ENCODE results near the gene EIF3I. TPM values are rescaled to one million over a fixed set of nuclear protein-coding genes. Genes with fewer than 3 reads are reported as not detected.

Gene EIF3I
- polyA plus RNA-seq, 1 of the 3 experiments (the other 2 are of a cell fraction): 479 TPM

DNA sequence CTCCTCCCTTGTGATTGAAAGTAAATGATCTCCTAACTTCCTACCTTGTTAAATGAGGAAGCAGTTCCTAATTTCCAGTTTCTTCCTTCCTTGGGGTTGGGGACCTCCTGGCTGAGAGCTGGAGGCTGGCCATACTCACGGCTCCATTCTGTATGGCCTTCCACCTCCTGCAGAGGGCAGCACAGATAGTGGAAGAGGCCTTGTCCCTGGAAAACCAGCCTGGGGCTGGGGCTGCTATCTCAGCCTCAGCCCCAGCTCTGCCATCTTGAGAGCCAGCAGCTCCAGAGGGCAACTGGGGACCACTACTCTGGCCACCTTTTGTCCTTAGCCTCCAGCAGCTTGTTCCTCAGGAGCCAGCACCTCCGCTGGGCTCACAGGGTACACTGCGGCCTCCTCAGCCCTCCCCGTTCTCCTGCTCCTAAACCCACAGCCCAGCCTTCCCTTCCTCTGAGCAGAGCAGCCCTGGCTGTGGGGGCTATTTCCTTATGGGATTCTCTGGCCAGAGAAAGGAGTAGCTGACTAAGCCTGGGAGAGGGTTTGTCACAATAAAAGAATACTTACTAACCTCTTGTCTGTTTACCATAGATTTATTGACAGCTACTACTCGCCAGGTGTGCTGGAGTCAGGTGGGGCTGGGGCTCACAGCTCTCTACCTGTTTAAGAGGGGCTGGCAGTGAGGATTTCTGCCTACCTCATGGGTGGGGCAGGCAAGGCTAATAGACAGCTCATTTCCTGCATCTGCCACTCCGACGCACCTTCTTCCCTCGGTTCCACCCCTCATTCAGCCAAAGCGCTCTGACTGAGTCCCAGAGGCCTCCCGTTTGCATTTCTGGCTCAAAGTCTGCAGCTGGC is 6.4 kb upstream of the EIF3I start:
- H3K4me1 ChIP-seq (ENCODE audit: control insufficient read depth in 1 of 2, insufficient read depth in 2 of 2, low read depth in 1 of 2, low read length in 1 of 2): peaks cover 0 to 5% of the 10 kb centered on the region in 2 experiments; a peak in 1 of 4 replicates
- H3K9me2 ChIP-seq: no peaks in the 10 kb centered on the region
- H4K20me1 ChIP-seq (ENCODE audit: insufficient read depth): no peaks in the 10 kb centered on the region
- H3F3A ChIP-seq (replicated peaks; ENCODE audit: insufficient read depth): peaks cover 3% of the 10 kb centered on the region
- CTCF ChIA-PET: interaction anchor here (0.7 to 3.6 kb wide), 33 partner anchors 11 to 502 kb away, joined by 3 to 45 read pairs (median 4); partner anchors contain the start of genes BSDC1, CCDC28B, FAM167B and IQCC
- H3K36me3 ChIP-seq (replicated peaks in 1 of 2; ENCODE audit: control insufficient read depth in 1 of 2, insufficient read depth in 2 of 2, low read length in 1 of 2): peaks cover 5 to 27% of the 10 kb centered on the region in 2 experiments
- no peak overlapping the region for H3K9ac ChIP-seq
- peak; percentile 79 for DNase-seq
- POLR2A ChIA-PET: interaction anchor here (0.7 to 2.2 kb wide), 5 partner anchors 10 to 120 kb away, joined by 3 to 11 read pairs (median 10); partner anchors contain the start of genes IQCC and MARCKSL1
- 0 out of 4 replicates have a peak overlapping the region, but pooled peaks of 1 of the 2 experiments have one; percentile 12 for H3K27ac ChIP-seq (ENCODE audit: low read depth in 2 of 2, low read length in 1 of 2)
- no peaks in the 10 kb centered on the region for H3K9me3 ChIP-seq
- peaks cover 20% of the 10 kb centered on the region for H3K79me2 ChIP-seq (ENCODE audit: insufficient read depth)
- no peak overlapping the region for H2AFZ ChIP-seq (ENCODE audit: low read depth)
- 86% methylated on average over 7 of the region's 10 CpGs for WGBS (ENCODE audit: low lambda C conversion rate)
- H3K27me3 ChIP-seq (ENCODE audit: insufficient read depth): no peaks in the 10 kb centered on the region
- TF ChIP-seq RXRA (IDR thresholded peaks at IDR 0.05; ENCODE audit: borderline replicate concordance, low read depth) (no peak), SMC3 (IDR thresholded peaks at IDR 0.05; ENCODE audit: low read depth, low read length) (peak; percentile 61), EZH2phosphoT487 (IDR thresholded peaks at IDR 0.05; ENCODE audit: borderline replicate concordance, low read depth) (no peak), IRF3 (IDR thresholded peaks at IDR 0.05; ENCODE audit: low read depth, low read length) (no peak), RAD21 (IDR thresholded peaks at IDR 0.05; ENCODE audit: low read length) (peak; percentile 75), EP300 (IDR thresholded peaks at IDR 0.05; ENCODE audit: borderline replicate concordance in 1 of 2, low read depth in 1 of 2, low read length in 1 of 2) (no peak), JUND (IDR thresholded peaks at IDR 0.05) (no peak), YY1 (IDR thresholded peaks at IDR 0.05; ENCODE audit: low read depth) (no peak), FOSL2 (IDR thresholded peaks at IDR 0.05; ENCODE audit: borderline replicate concordance, low read depth) (no peak), NFIC (IDR thresholded peaks at IDR 0.05; ENCODE audit: borderline replicate concordance) (no peak)
- TF ChIP-seq, protein P1, sequence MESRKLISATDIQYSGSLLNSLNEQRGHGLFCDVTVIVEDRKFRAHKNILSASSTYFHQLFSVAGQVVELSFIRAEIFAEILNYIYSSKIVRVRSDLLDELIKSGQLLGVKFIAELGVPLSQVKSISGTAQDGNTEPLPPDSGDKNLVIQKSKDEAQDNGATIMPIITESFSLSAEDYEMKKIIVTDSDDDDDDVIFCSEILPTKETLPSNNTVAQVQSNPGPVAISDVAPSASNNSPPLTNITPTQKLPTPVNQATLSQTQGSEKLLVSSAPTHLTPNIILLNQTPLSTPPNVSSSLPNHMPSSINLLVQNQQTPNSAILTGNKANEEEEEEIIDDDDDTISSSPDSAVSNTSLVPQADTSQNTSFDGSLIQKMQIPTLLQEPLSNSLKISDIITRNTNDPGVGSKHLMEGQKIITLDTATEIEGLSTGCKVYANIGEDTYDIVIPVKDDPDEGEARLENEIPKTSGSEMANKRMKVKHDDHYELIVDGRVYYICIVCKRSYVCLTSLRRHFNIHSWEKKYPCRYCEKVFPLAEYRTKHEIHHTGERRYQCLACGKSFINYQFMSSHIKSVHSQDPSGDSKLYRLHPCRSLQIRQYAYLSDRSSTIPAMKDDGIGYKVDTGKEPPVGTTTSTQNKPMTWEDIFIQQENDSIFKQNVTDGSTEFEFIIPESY (IDR thresholded peaks at IDR 0.05; ENCODE audit: borderline replicate concordance, low read depth): no peak
- TF ChIP-seq, protein P2, sequence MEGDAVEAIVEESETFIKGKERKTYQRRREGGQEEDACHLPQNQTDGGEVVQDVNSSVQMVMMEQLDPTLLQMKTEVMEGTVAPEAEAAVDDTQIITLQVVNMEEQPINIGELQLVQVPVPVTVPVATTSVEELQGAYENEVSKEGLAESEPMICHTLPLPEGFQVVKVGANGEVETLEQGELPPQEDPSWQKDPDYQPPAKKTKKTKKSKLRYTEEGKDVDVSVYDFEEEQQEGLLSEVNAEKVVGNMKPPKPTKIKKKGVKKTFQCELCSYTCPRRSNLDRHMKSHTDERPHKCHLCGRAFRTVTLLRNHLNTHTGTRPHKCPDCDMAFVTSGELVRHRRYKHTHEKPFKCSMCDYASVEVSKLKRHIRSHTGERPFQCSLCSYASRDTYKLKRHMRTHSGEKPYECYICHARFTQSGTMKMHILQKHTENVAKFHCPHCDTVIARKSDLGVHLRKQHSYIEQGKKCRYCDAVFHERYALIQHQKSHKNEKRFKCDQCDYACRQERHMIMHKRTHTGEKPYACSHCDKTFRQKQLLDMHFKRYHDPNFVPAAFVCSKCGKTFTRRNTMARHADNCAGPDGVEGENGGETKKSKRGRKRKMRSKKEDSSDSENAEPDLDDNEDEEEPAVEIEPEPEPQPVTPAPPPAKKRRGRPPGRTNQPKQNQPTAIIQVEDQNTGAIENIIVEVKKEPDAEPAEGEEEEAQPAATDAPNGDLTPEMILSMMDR (IDR thresholded peaks at IDR 0.05): peak; percentile 84
- no peak overlapping the region for H3K4me2 ChIP-seq
- H3K4me3 ChIP-seq (ENCODE audit: low read depth in 2 of 2, low read length in 1 of 2): no peak overlapping the region; a peak in 1 of 4 replicates

All from SK-N-SH (cell line).